GM18519 (cell line): ENCODE results near the gene RPS14.
A peak's percentile ranks its signal among the peaks of the same experiment; 100 is the strongest.
"Not testable (repeated sequence)": the region's sequence is repeated elsewhere in the genome, so short reads cannot be mapped to it uniquely, and the experiment has no call there.

Experiments
- ATAC-seq: cut with Tn5 transposase; IDR thresholded peaks from one replicate; pipeline ENCODE4 v1.9.1; 2021; ENCODE audit warnings: mild to moderate bottlenecking, moderate library complexity; ENCODE audit not compliant: unreplicated experiment, low FRiP score

RPS14 gene

GRCh38 chr5:150447188-150447587, 2.4 kb downstream of the RPS14 start:
- no peak for ATAC-seq

- no peak for ATAC-seq
Observed at GRCh38 chr5:150446583-150446982, 3.0 kb downstream of the RPS14 start.

GRCh38 chr5:150446088-150446487, 3.5 kb downstream of the RPS14 start:
- no peak for ATAC-seq

- no peak for ATAC-seq
Observed at GRCh38 chr5:150444770-150445169, 4.8 kb downstream of the RPS14 start.

- no peak for ATAC-seq
Observed at GRCh38 chr5:150443242-150444075, 6.1 kb downstream of the RPS14 start.

- ATAC-seq, result no peak
Observed at GRCh38 chr5:150442699-150443080, 6.8 kb downstream of the RPS14 start.

- ATAC-seq, result no peak
Observed at GRCh38 chr5:150441813-150442698, 7.5 kb downstream of the RPS14 start.

- no peak for ATAC-seq
Observed at GRCh38 chr5:150440948-150441812, 8.4 kb downstream of the RPS14 start.

- ATAC-seq, result no peak
Observed at GRCh38 chr5:150438873-150439546, 10.5 kb downstream of the RPS14 start.

GRCh38 chr5:150436141-150436680, 13.3 kb downstream of the RPS14 start:
- ATAC-seq, result peak; percentile 91

- no peak for ATAC-seq
Observed at GRCh38 chr5:150434464-150434863, 15.1 kb downstream of the RPS14 start.

- no peak for ATAC-seq
Observed at GRCh38 chr5:150431574-150431973, 18.0 kb downstream of the RPS14 start.

- no peak for ATAC-seq
Observed at GRCh38 chr5:150431048-150431447, 18.5 kb downstream of the RPS14 start.

- ATAC-seq, result no peak
Observed at GRCh38 chr5:150429410-150429873, 20.1 kb downstream of the RPS14 start.

GRCh38 chr5:150428978-150429377, 20.6 kb downstream of the RPS14 start:
- no peak for ATAC-seq

- ATAC-seq, result no peak
Observed at GRCh38 chr5:150428106-150428876, 21.2 kb downstream of the RPS14 start.

- not testable (repeated sequence) for ATAC-seq
Observed at GRCh38 chr5:150426165-150426564, 23.4 kb downstream of the RPS14 start.

- no peak for ATAC-seq
Observed at GRCh38 chr5:150422758-150423157, 26.8 kb downstream of the RPS14 start.

- ATAC-seq, result no peak
Observed at GRCh38 chr5:150422075-150422474, 27.5 kb downstream of the RPS14 start.
